GM23338 (cell line): ENCODE data around the gene ST6GALNAC3.

Experiments used
- CREB1 ChIP-seq: fragments of 250-450 bp; sonication (Bioruptor Pico); IDR thresholded peaks from 2 replicates; pipeline ENCODE4 v1.5.0; 2020; ENCODE audit warnings: low read depth, mild to moderate bottlenecking, moderate library complexity
- CTCF ChIP-seq, 2 experiments: fragments of 200-600 bp in 1 of 2; sonication (generic) in 1 of 2; conservative IDR thresholded peaks; 2 replicates each; pipeline versions ENCODE4 v1.5.1 to v1.6.1; 2016 to 2017; ENCODE audit warnings: antibody characterized with exemption in 2 of 2, low read depth in 2 of 2, mild to moderate bottlenecking in 2 of 2, moderate library complexity in 1 of 2
- ETS1 ChIP-seq: IDR thresholded peaks from 2 replicates; pipeline ENCODE4 v1.6.1; 2016; ENCODE audit warnings: antibody characterized with exemption
- EZH2 ChIP-seq: fragments of 200-600 bp; sonication (generic); IDR thresholded peaks from one replicate; pipeline ENCODE4 v1.8.0; 2017; ENCODE audit warnings: antibody characterized with exemption, mild to moderate bottlenecking, low read depth; ENCODE audit not compliant: unreplicated experiment
- EZH2phosphoT487 ChIP-seq: fragments of 200-600 bp; sonication (generic); IDR thresholded peaks from one replicate; pipeline ENCODE4 v1.8.1; 2018; ENCODE audit warnings: antibody characterized with exemption; ENCODE audit not compliant: unreplicated experiment
- JUNB ChIP-seq: IDR thresholded peaks from one replicate; pipeline ENCODE4 v1.6.1; 2016; ENCODE audit warnings: antibody characterized with exemption; ENCODE audit not compliant: unreplicated experiment
- NANOG ChIP-seq: IDR thresholded peaks from 2 replicates; pipeline ENCODE4 v1.6.1; 2016; ENCODE audit warnings: antibody characterized with exemption, borderline replicate concordance
- POLR2AphosphoS5 ChIP-seq: IDR thresholded peaks from 2 replicates; pipeline ENCODE4 v1.6.1; 2016; ENCODE audit warnings: antibody characterized with exemption, low read depth
- REST ChIP-seq: IDR thresholded peaks from one replicate; pipeline ENCODE4 v1.6.1; 2018; ENCODE audit warnings: antibody characterized with exemption; ENCODE audit not compliant: unreplicated experiment
- STAT1 ChIP-seq: IDR thresholded peaks from one replicate; pipeline ENCODE4 v1.6.1; 2016; ENCODE audit warnings: antibody characterized with exemption; ENCODE audit not compliant: unreplicated experiment
- ZNF114 ChIP-seq: fragments of 250-450 bp; sonication (Bioruptor Pico); IDR thresholded peaks from 2 replicates; pipeline ENCODE4 v1.5.0; 2020; ENCODE audit warnings: mild to moderate bottlenecking, moderate library complexity
- ZNF331 ChIP-seq: fragments of 250-450 bp; sonication (Bioruptor Pico); IDR thresholded peaks from 2 replicates; pipeline ENCODE4 v1.5.0; 2020; ENCODE audit warnings: low read depth, mild to moderate bottlenecking, moderate library complexity

GRCh38 chr1:76225526-76225925, 151.0 kb downstream of the ST6GALNAC3 start:
- TF ChIP-seq POLR2AphosphoS5, result no peak
- no peak for TF ChIP-seq CTCF (conservative IDR thresholded peaks at IDR 0.05; ENCODE audit: low read depth in 2 of 2)
- TF ChIP-seq EZH2, result no peak
- TF ChIP-seq EZH2phosphoT487, result no peak
- no peak for TF ChIP-seq CREB1 (CRISPR knock-in tag)
- no peak for TF ChIP-seq REST
- TF ChIP-seq ETS1, result no peak
- TF ChIP-seq NANOG, result no peak
- no peak for TF ChIP-seq JUNB
- TF ChIP-seq ZNF331 (CRISPR knock-in tag), result no peak
- TF ChIP-seq ZNF114 (CRISPR knock-in tag), result no peak
- TF ChIP-seq STAT1, result no peak
